Measurements from ENCODE around the gene QKI. TPM values are rescaled to one million over a fixed set of nuclear protein-coding genes. Genes with fewer than 3 reads are reported as not detected.
A peak's percentile ranks its signal among the peaks of the same experiment; 100 is the strongest.

The QKI gene
- total RNA-seq, 3 donors from 2014 or later (not counting 1 experiment from before 2014, with no cell fraction given) = 148 to 174 (median 166) TPM

- intact Hi-C loops (cut with micrococcal nuclease) = no loop called here
- 98% methylated on average over 4 of the region's 5 CpGs for WGBS (ENCODE audit: insufficient coverage)
- no peak for ATAC-seq
- Histone ChIP-seq H3K9me3 (ENCODE audit: control insufficient read depth, insufficient read depth, low read length) (no peaks in the 10 kb centered on the region), H3K4me1 (ENCODE audit: control insufficient read depth, insufficient read depth, low read length) (no peaks in the 10 kb centered on the region), H3K27ac (ENCODE audit: low read length) (no peak overlapping the region), H3K36me3 (ENCODE audit: control insufficient read depth, insufficient read depth, low read length) (peaks cover 14% of the 10 kb centered on the region), H3K27me3 (ENCODE audit: control insufficient read depth, insufficient read depth, low read length) (no peaks in the 10 kb centered on the region), H3K4me3 (ENCODE audit: low read length) (no peak overlapping the region)
- Mint-ChIP-seq H3K36me3 (no peaks in the 10 kb centered on the region), H3K27ac (peak overlapping the region in 1 of 2 donors; percentile 42), H3K4me3 (no peak overlapping the region), H3K27me3 (ENCODE audit: low read depth in 2 of 2) (no peaks in the 10 kb centered on the region), H3K9me3 (no peaks in the 10 kb centered on the region), H3K4me1 (peaks cover 37 to 44% of the 10 kb centered on the region in 2 donors)
- DNase-seq = no peak
- no peak for TF ChIP-seq CTCF (IDR thresholded peaks at IDR 0.05)
Measured at GRCh38 chr6:163539101-163539762, 124.7 kb downstream of the QKI start.

GRCh38 chr6:163543321-163543720 lies 128.8 kb downstream of the QKI start:
- no peaks in the 10 kb centered on the region for H3K27me3 ChIP-seq (ENCODE audit: control insufficient read depth, insufficient read depth, low read length)
- H3K36me3 ChIP-seq (ENCODE audit: control insufficient read depth, insufficient read depth, low read length) = no peaks in the 10 kb centered on the region
- no peaks in the 10 kb centered on the region for H3K4me1 ChIP-seq (ENCODE audit: control insufficient read depth, insufficient read depth, low read length)
- Mint-ChIP-seq H3K4me1 (peaks cover 23 to 33% of the 10 kb centered on the region in 2 donors), H3K27me3 (ENCODE audit: low read depth in 2 of 2) (no peaks in the 10 kb centered on the region), H3K4me3 (no peak overlapping the region), H3K9me3 (no peaks in the 10 kb centered on the region), H3K36me3 (no peaks in the 10 kb centered on the region), H3K27ac (no peak overlapping the region)
- WGBS (ENCODE audit: insufficient coverage) = 97% methylated on average over 2 of the region's 2 CpGs
- DNase-seq = no peak
- no peak overlapping the region for H3K4me3 ChIP-seq (ENCODE audit: low read length)
- TF ChIP-seq CTCF (IDR thresholded peaks at IDR 0.05) = no peak
- H3K27ac ChIP-seq (ENCODE audit: low read length) = no peak overlapping the region
- no peak for ATAC-seq
- intact Hi-C loops (cut with micrococcal nuclease) = no loop called here
- H3K9me3 ChIP-seq (ENCODE audit: control insufficient read depth, insufficient read depth, low read length) = no peaks in the 10 kb centered on the region

- WGBS (ENCODE audit: insufficient coverage) = 89% methylated on average over 5 of the region's 5 CpGs
- H3K36me3 ChIP-seq (ENCODE audit: control insufficient read depth, insufficient read depth, low read length) = no peaks in the 10 kb centered on the region
- ATAC-seq (no peak), DNase-seq (no peak)
- no peak for TF ChIP-seq CTCF (IDR thresholded peaks at IDR 0.05)
- no peaks in the 10 kb centered on the region for H3K27me3 Mint-ChIP-seq (ENCODE audit: low read depth in 2 of 2)
- no peak overlapping the region for H3K27ac Mint-ChIP-seq
- H3K9me3 ChIP-seq (ENCODE audit: control insufficient read depth, insufficient read depth, low read length) = no peaks in the 10 kb centered on the region
- intact Hi-C loops (cut with micrococcal nuclease) = no loop called here
- H3K36me3 Mint-ChIP-seq = no peaks in the 10 kb centered on the region
- peaks cover 2% of the 10 kb centered on the region for H3K4me1 ChIP-seq (ENCODE audit: control insufficient read depth, insufficient read depth, low read length)
- no peaks in the 10 kb centered on the region for H3K9me3 Mint-ChIP-seq
- H3K4me1 Mint-ChIP-seq = peaks cover 31 to 43% of the 10 kb centered on the region in 2 donors
- H3K27me3 ChIP-seq (ENCODE audit: control insufficient read depth, insufficient read depth, low read length) = no peaks in the 10 kb centered on the region
- H3K4me3 ChIP-seq (ENCODE audit: low read length) = no peak overlapping the region
- H3K4me3 Mint-ChIP-seq = no peak overlapping the region
- no peak overlapping the region for H3K27ac ChIP-seq (ENCODE audit: low read length)
Measured at GRCh38 chr6:163545370-163545769, 130.9 kb downstream of the QKI start.

GRCh38 chr6:163547287-163547686 lies 132.8 kb downstream of the QKI start:
- H3K36me3 Mint-ChIP-seq = no peaks in the 10 kb centered on the region
- H3K36me3 ChIP-seq (ENCODE audit: control insufficient read depth, insufficient read depth, low read length) = no peaks in the 10 kb centered on the region
- intact Hi-C loops (cut with micrococcal nuclease) = loop anchor here (1.0 kb wide), 1 partner anchor 118 kb away; no protein-coding TSS in a partner anchor
- ATAC-seq (no peak), DNase-seq (no peak)
- peaks cover 30 to 42% of the 10 kb centered on the region in 2 donors for H3K4me1 Mint-ChIP-seq
- no peaks in the 10 kb centered on the region for H3K27me3 Mint-ChIP-seq (ENCODE audit: low read depth in 2 of 2)
- no peak overlapping the region for H3K27ac ChIP-seq (ENCODE audit: low read length)
- peak overlapping the region; percentile 28 to 52 for H3K27ac Mint-ChIP-seq
- H3K27me3 ChIP-seq (ENCODE audit: control insufficient read depth, insufficient read depth, low read length) = no peaks in the 10 kb centered on the region
- no peak for TF ChIP-seq CTCF (IDR thresholded peaks at IDR 0.05)
- H3K9me3 Mint-ChIP-seq = no peaks in the 10 kb centered on the region
- 97% methylated on average over 3 of the region's 3 CpGs for WGBS (ENCODE audit: insufficient coverage)
- peaks cover 2% of the 10 kb centered on the region for H3K4me1 ChIP-seq (ENCODE audit: control insufficient read depth, insufficient read depth, low read length)
- no peaks in the 10 kb centered on the region for H3K9me3 ChIP-seq (ENCODE audit: control insufficient read depth, insufficient read depth, low read length)
- H3K4me3 Mint-ChIP-seq = no peak overlapping the region
- no peak overlapping the region for H3K4me3 ChIP-seq (ENCODE audit: low read length)

Measured in natural killer cell (primary cell).